Transverse colon (tissue), 4 donors: Measurements from ENCODE around the gene FAM241A. TPM values are rescaled to one million over a fixed set of nuclear protein-coding genes. Genes with fewer than 3 reads are reported as not detected.

Experiments
- DNase-seq: peaks from one replicate; pipeline ENCODE4 v3.0.0-alpha.2; 2019
- H3K27ac ChIP-seq, 4 donors: fragments of 200-600 bp; sonication (generic); 2 replicates each; pipeline ENCODE4 v1.5.1; 2016 to 2018; ENCODE audit warnings: inconsistent platforms in 4 of 4
- H3K27me3 ChIP-seq: fragments of 200-600 bp; sonication (generic); 2 replicates; pipeline ENCODE4 v1.5.1; 2017; ENCODE audit warnings: inconsistent platforms
- H3K36me3 ChIP-seq, 4 donors: fragments of 200-600 bp; sonication (generic); 2 replicates each; pipeline ENCODE4 v1.5.1; 2017 to 2019; ENCODE audit warnings: inconsistent platforms in 4 of 4
- H3K4me1 ChIP-seq, 4 donors: fragments of 200-600 bp; sonication (generic); 2 replicates each; pipeline ENCODE4 v1.5.1; 2017 to 2020; ENCODE audit warnings: inconsistent platforms in 4 of 4
- H3K4me3 ChIP-seq, 4 donors: fragments of 200-600 bp; sonication (generic); 1 replicate in 1 of 4; 2 replicates in 3 of 4; pipeline versions ENCODE4 v1.5.1 to v1.6.1; 2017 to 2019; ENCODE audit warnings: inconsistent platforms in 4 of 4
- H3K9me3 ChIP-seq, 2 donors: fragments of 200-600 bp; sonication (generic); 2 replicates each; pipeline ENCODE4 v1.5.1; 2017 to 2019; ENCODE audit warnings: inconsistent platforms in 2 of 2
- CTCF ChIP-seq, 5 experiments: fragments of 200-600 bp in 3 of 5; fragments of 450-650 bp in 2 of 5; sonication (generic) in 3 of 5; IDR thresholded peaks; 1 replicate in 2 of 5; 2 replicates in 3 of 5; pipeline ENCODE4 v1.5.1; 2016 to 2017; ENCODE audit warnings: antibody characterized with exemption in 5 of 5, inconsistent platforms in 3 of 5, mild to moderate bottlenecking in 2 of 5, moderate library complexity in 1 of 5
- EP300 ChIP-seq: sonication (generic); formaldehyde crosslinking; IDR thresholded peaks from one replicate; pipeline ENCODE4 v1.6.1; 2017; ENCODE audit warnings: antibody characterized with exemption, low read depth
- POLR2A ChIP-seq: fragments of 450-650 bp; IDR thresholded peaks from one replicate; pipeline ENCODE4 v1.6.1; 2016; ENCODE audit warnings: antibody characterized with exemption, mild to moderate bottlenecking, moderate library complexity
- POLR2AphosphoS5 ChIP-seq, 3 donors: sonication (generic); formaldehyde crosslinking; IDR thresholded peaks; one replicate each; pipeline ENCODE4 v1.6.1; 2016; ENCODE audit warnings: antibody characterized with exemption in 3 of 3
- WGBS, 2 donors: methylation state at CpG; one replicate each; pipeline ENCODE4 v1.1.5; 2018; ENCODE audit warnings: low coverage in 1 of 2; 5-methylcytosine and 5-hydroxymethylcytosine counted together
- in situ Hi-C, 4 donors: fragments of 200-750 bp; cut with MboI; loops; one replicate each; pipeline versions ENCODE4 v1.15.0 to v1.15.1; 2017; ENCODE audit warnings: low sequenced_read_pairs in 3 of 4, low pct_ligation_motif_present in 1 of 4, low pct_unique_long_range_greater_than_20kb in 1 of 4
- intact Hi-C: fragments of 100-400 bp; cut with DNase I; formaldehyde crosslinking; loops from one replicate; pipeline ENCODE4 v1.15.1; 2023; ENCODE audit warnings: low total_unique reads
- total RNA-seq, 4 donors: library from RNA; depleted of rRNA; stranded (reverse); fragments of >200 nt; gene quantifications; one replicate each; pipeline ENCODE4 v1.1.0, GENCODE V29; 2016

The FAM241A gene
- total RNA-seq, 4 donors from 2014 or later = 0.37 to 4.4 (median 1.7) TPM

GRCh38 chr4:112127048-112127637 is 18.1 kb upstream of the FAM241A start:
- H3K36me3 ChIP-seq = no peaks in the 10 kb centered on the region
- TF ChIP-seq POLR2A (no peak), POLR2AphosphoS5 (IDR thresholded peaks at IDR 0.05) (no peak), CTCF (IDR thresholded peaks at IDR 0.05) (no peak), EP300 (no peak)
- in situ Hi-C loops (no loop called here), intact Hi-C loops (no loop called here)
- no peak for DNase-seq
- no peak overlapping the region for H3K4me3 ChIP-seq
- H3K27me3 ChIP-seq = no peaks in the 10 kb centered on the region
- no peaks in the 10 kb centered on the region for H3K9me3 ChIP-seq
- no peak overlapping the region for H3K27ac ChIP-seq
- 69 to 76% methylated on average over 2 of the region's 2 CpGs for WGBS, 2 donors
- no peaks in the 10 kb centered on the region for H3K4me1 ChIP-seq

GRCh38 chr4:112127803-112128202 is 17.5 kb upstream of the FAM241A start:
- in situ Hi-C loops = no loop called here
- H3K36me3 ChIP-seq = no peaks in the 10 kb centered on the region
- no peak for DNase-seq
- H3K4me3 ChIP-seq = no peak overlapping the region
- H3K27ac ChIP-seq = no peak overlapping the region
- no peak for TF ChIP-seq POLR2AphosphoS5 (IDR thresholded peaks at IDR 0.05)
- TF ChIP-seq CTCF (IDR thresholded peaks at IDR 0.05) = no peak
- TF ChIP-seq EP300 = no peak
- no peak for TF ChIP-seq POLR2A
- H3K9me3 ChIP-seq = no peaks in the 10 kb centered on the region
- WGBS, 2 donors = 68 to 81% methylated on average over 3 of the region's 3 CpGs
- intact Hi-C loops = no loop called here
- H3K27me3 ChIP-seq = no peaks in the 10 kb centered on the region
- H3K4me1 ChIP-seq = no peaks in the 10 kb centered on the region

- H3K36me3 ChIP-seq = no peaks in the 10 kb centered on the region
- in situ Hi-C loops = no loop called here
- TF ChIP-seq POLR2A = no peak
- TF ChIP-seq POLR2AphosphoS5 (IDR thresholded peaks at IDR 0.05) = no peak
- H3K9me3 ChIP-seq = no peaks in the 10 kb centered on the region
- no peaks in the 10 kb centered on the region for H3K4me1 ChIP-seq
- H3K27me3 ChIP-seq = no peaks in the 10 kb centered on the region
- intact Hi-C loops = no loop called here
- no peak for DNase-seq
- H3K27ac ChIP-seq = no peak overlapping the region
- H3K4me3 ChIP-seq = no peak overlapping the region
- WGBS, 2 donors = 19 to 43% methylated on average over 2 of the region's 2 CpGs
Measured at GRCh38 chr4:112128452-112128851, 16.8 kb upstream of the FAM241A start.

- Histone ChIP-seq H3K9me3 (no peaks in the 10 kb centered on the region), H3K4me3 (no peak overlapping the region), H3K4me1 (no peaks in the 10 kb centered on the region), H3K36me3 (no peaks in the 10 kb centered on the region), H3K27ac (no peak overlapping the region), H3K27me3 (no peaks in the 10 kb centered on the region)
- DNase-seq = no peak
- intact Hi-C loops (no loop called here), in situ Hi-C loops (no loop called here)
- 40 to 58% methylated on average over 1 to 4 of the region's 4 CpGs for WGBS, 2 donors
- TF ChIP-seq CTCF (IDR thresholded peaks at IDR 0.05) = no peak
- no peak for TF ChIP-seq POLR2AphosphoS5 (IDR thresholded peaks at IDR 0.05)
- no peak for TF ChIP-seq EP300
- TF ChIP-seq POLR2A = no peak
Measured at GRCh38 chr4:112130906-112131305, 14.3 kb upstream of the FAM241A start.

- no peak for DNase-seq
- Histone ChIP-seq H3K9me3 (no peaks in the 10 kb centered on the region), H3K27me3 (no peaks in the 10 kb centered on the region), H3K4me3 (no peak overlapping the region), H3K4me1 (no peaks in the 10 kb centered on the region), H3K27ac (no peak overlapping the region), H3K36me3 (no peaks in the 10 kb centered on the region)
- 80 to 84% methylated on average over 1 to 5 of the region's 5 CpGs for WGBS, 2 donors
- in situ Hi-C loops (no loop called here), intact Hi-C loops (no loop called here)
- no peak for TF ChIP-seq EP300
- no peak for TF ChIP-seq POLR2A
Measured at GRCh38 chr4:112136551-112136950, 8.7 kb upstream of the FAM241A start.
